ENCODE results near the gene DCTN5. TPM values are rescaled to one million over a fixed set of nuclear protein-coding genes. Genes with fewer than 3 reads are reported as not detected.
A peak's percentile ranks its signal among the peaks of the same experiment; 100 is the strongest.

The DCTN5 gene
- total RNA-seq, 3 donors from 2014 or later (not counting 1 experiment from before 2014, with no cell fraction given) = 60.7 to 72.1 (median 65.8) TPM

DNA sequence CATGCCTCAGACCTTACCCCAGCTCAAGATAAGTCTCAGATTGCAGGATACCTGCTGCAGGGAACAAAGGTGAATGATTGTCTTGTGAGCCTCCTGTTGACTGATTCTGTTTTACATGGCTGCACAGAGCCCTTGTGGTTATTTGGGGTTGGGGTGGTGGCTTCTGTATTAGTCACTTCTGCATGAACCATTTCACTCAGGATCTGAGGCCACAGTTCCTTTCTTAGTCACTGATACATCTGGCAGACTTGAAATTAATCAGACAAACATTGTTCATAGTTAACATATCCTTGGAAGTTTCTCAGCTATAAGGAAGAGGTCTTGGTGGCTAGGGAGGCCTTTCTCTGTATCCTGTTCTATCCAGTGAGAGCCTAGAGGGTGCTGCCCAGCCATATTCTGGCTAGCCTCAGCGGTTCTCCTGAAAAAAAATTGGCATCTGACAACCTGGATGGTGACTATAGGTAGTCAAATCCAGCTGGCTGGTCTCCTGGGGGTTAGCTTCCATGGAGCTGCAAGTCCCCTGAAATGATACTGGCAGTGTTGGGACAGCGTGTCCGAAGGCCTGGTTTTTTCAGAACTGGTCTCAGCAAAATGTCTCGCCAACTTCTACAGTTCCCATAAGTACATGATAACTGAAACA lies 29.0 kb downstream of the DCTN5 start:
- Mint-ChIP-seq H3K4me3 (no peak overlapping the region), H3K27ac (peak overlapping the region in 1 of 2 donors; percentile 42), H3K36me3 (peaks cover 23% of the 10 kb centered on the region), H3K9me3 (no peaks in the 10 kb centered on the region), H3K4me1 (peaks cover 0 to 8% of the 10 kb centered on the region in 2 donors), H3K27me3 (ENCODE audit: low read depth in 2 of 2) (no peaks in the 10 kb centered on the region)
- WGBS (ENCODE audit: insufficient coverage) = 88% methylated on average over 3 of the region's 4 CpGs
- no peak overlapping the region for H3K27ac ChIP-seq (ENCODE audit: low read length)
- H3K9me3 ChIP-seq (ENCODE audit: control insufficient read depth, insufficient read depth, low read length) = no peaks in the 10 kb centered on the region
- no peak for ATAC-seq
- H3K4me1 ChIP-seq (ENCODE audit: control insufficient read depth, insufficient read depth, low read length) = no peaks in the 10 kb centered on the region
- no peak overlapping the region for H3K4me3 ChIP-seq (ENCODE audit: low read length)
- H3K36me3 ChIP-seq (ENCODE audit: control insufficient read depth, insufficient read depth, low read length) = peaks cover 47% of the 10 kb centered on the region
- intact Hi-C loops (cut with micrococcal nuclease) = no loop called here
- no peak for DNase-seq
- H3K27me3 ChIP-seq (ENCODE audit: control insufficient read depth, insufficient read depth, low read length) = no peaks in the 10 kb centered on the region
- TF ChIP-seq, protein P1, sequence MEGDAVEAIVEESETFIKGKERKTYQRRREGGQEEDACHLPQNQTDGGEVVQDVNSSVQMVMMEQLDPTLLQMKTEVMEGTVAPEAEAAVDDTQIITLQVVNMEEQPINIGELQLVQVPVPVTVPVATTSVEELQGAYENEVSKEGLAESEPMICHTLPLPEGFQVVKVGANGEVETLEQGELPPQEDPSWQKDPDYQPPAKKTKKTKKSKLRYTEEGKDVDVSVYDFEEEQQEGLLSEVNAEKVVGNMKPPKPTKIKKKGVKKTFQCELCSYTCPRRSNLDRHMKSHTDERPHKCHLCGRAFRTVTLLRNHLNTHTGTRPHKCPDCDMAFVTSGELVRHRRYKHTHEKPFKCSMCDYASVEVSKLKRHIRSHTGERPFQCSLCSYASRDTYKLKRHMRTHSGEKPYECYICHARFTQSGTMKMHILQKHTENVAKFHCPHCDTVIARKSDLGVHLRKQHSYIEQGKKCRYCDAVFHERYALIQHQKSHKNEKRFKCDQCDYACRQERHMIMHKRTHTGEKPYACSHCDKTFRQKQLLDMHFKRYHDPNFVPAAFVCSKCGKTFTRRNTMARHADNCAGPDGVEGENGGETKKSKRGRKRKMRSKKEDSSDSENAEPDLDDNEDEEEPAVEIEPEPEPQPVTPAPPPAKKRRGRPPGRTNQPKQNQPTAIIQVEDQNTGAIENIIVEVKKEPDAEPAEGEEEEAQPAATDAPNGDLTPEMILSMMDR (IDR thresholded peaks at IDR 0.05) = no peak

DNA sequence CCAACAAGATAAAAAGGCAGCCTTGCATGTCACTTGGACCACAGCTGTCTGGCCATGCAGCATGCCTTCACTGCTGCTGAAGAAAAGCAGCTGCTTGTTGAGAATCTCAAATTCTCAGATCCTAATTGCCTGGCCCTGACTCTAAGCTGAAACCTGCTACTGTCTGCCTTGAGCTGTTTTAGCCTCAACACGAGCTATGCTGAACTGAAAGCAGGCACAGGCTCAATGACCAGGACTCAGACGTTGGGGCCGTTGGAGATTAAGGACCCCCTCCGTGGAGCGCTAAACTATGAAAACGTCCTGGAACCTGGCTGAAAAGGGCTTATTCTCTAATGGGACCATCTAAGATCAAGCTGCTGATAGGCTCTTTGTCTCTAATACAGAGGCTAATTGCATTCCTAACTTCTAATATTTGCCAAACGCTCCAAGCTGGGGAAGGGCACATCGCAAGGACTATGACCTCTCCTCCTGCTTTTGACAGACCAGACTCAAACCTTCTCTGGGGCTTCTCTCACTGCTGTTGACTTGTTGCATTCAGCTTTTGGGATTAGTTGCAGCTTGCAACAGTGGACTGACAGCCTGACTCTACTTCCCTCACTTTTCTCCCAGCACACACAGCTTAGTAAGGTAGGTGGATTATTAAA lies 32.8 kb downstream of the DCTN5 start:
- H3K27ac Mint-ChIP-seq = no peak overlapping the region
- Histone ChIP-seq H3K9me3 (ENCODE audit: control insufficient read depth, insufficient read depth, low read length) (no peaks in the 10 kb centered on the region), H3K4me1 (ENCODE audit: control insufficient read depth, insufficient read depth, low read length) (peaks cover 9% of the 10 kb centered on the region), H3K27me3 (ENCODE audit: control insufficient read depth, insufficient read depth, low read length) (no peaks in the 10 kb centered on the region), H3K27ac (ENCODE audit: low read length) (no peak overlapping the region), H3K4me3 (ENCODE audit: low read length) (no peak overlapping the region), H3K36me3 (ENCODE audit: control insufficient read depth, insufficient read depth, low read length) (peaks cover 11% of the 10 kb centered on the region)
- H3K9me3 Mint-ChIP-seq = no peaks in the 10 kb centered on the region
- whole genome bisulfite sequencing (ENCODE audit: insufficient coverage) = 93% methylated on average over 8 of the region's 8 CpGs
- DNase-seq (no peak), ATAC-seq (no peak)
- intact Hi-C loops (cut with micrococcal nuclease) = no loop called here
- H3K4me3 Mint-ChIP-seq = no peak overlapping the region
- TF ChIP-seq, protein P1 (IDR thresholded peaks at IDR 0.05) = no peak
- no peaks in the 10 kb centered on the region for H3K27me3 Mint-ChIP-seq (ENCODE audit: low read depth in 2 of 2)
- H3K4me1 Mint-ChIP-seq = peaks cover 6 to 19% of the 10 kb centered on the region in 2 donors
- H3K36me3 Mint-ChIP-seq = no peaks in the 10 kb centered on the region

DNA sequence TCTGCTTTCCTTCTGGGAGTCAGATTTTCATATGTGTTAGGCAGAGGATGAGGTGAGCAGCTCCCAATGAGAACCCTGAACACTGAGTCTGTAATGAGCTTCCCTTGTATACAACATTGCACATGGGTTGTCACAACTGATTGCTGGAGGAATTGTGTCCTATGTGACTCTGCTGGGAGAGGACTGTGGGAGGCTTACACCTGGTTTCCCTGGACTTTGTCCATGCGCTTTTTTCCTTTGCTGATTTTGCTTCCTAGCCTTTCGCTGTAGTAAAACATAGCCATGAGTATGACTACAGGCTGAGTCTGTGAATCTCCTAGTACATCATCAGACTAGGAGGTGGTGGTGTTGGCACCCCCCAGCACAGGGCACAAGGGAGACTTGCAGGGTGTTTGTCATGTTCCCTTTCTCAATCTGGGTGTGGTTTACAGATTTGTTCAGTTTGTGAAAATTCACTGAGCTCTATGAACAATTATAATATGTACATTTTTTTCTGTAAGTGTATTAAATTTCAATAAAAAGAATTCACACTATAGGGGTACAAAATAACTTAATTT lies 35.7 kb downstream of the DCTN5 start:
- Mint-ChIP-seq H3K4me3 (peak overlapping the region; percentile 86), H3K4me1 (peaks cover 11 to 22% of the 10 kb centered on the region in 2 donors), H3K27ac (peak overlapping the region in 1 of 2 donors; percentile 49), H3K36me3 (no peaks in the 10 kb centered on the region), H3K9me3 (no peaks in the 10 kb centered on the region), H3K27me3 (ENCODE audit: low read depth in 2 of 2) (no peaks in the 10 kb centered on the region)
- DNase-seq (no peak), ATAC-seq (no peak)
- TF ChIP-seq, protein P1 (IDR thresholded peaks at IDR 0.05) = no peak
- no peaks in the 10 kb centered on the region for H3K27me3 ChIP-seq (ENCODE audit: control insufficient read depth, insufficient read depth, low read length)
- H3K9me3 ChIP-seq (ENCODE audit: control insufficient read depth, insufficient read depth, low read length) = no peaks in the 10 kb centered on the region
- no peak overlapping the region for H3K4me3 ChIP-seq (ENCODE audit: low read length)
- intact Hi-C loops (cut with micrococcal nuclease) = no loop called here
- peaks cover 13% of the 10 kb centered on the region for H3K36me3 ChIP-seq (ENCODE audit: control insufficient read depth, insufficient read depth, low read length)
- H3K4me1 ChIP-seq (ENCODE audit: control insufficient read depth, insufficient read depth, low read length) = peaks cover 20% of the 10 kb centered on the region
- 100% methylated on average over 2 of the region's 2 CpGs for WGBS (ENCODE audit: insufficient coverage)
- no peak overlapping the region for H3K27ac ChIP-seq (ENCODE audit: low read length)

Data from natural killer cell (primary cell).